ENCODE measurements around the gene SLC10A2. TPM values are rescaled to one million over a fixed set of nuclear protein-coding genes. Genes with fewer than 3 reads are reported as not detected.

SLC10A2 gene
- total RNA-seq, 2 experiments from 2014 or later: not detected

DNA sequence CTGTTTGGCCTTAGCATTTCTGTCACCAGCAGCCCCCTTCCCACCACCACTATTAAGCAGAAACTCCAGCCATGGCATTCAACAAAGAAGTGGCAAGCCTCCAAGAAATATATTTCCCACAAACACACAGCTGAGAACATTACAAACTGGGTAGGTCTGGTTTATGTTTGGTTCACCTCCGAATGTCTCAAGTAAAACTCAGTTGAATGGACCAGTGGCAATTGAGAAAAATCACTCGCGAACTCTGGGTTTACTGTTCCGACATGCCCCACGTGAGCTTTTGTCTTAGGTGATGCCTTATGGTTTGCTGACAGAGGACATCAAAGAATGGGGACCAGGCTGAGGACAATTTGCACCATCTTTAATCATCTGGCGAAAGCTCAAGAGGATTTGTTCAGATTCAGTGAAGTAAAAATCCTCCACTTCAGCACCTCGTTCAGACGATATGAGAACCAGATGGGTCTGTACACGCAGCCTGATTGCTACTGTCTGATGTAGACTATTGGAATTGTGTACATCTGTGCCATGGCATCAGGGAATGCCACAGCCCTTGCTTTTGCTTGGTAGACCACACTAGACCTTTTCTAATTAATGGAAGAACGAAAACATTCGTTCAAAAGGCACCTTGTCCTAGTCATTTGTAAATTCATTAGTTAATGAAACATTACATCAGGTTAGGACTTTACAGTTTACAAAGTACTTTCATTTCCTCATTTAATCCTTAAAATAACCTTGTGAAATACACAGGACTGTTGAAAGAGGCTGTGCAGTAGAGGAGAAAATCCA is 59.4 kb downstream of the SLC10A2 start:
- Mint-ChIP-seq H3K36me3 (ENCODE audit: low read depth) (no peaks in the 10 kb centered on the region), H3K27ac (no peak overlapping the region), H3K4me1 (no peaks in the 10 kb centered on the region), H3K4me3 (no peak overlapping the region), H3K9me3 (ENCODE audit: low read depth) (no peaks in the 10 kb centered on the region), H3K27me3 (no peaks in the 10 kb centered on the region)
- ChIA-PET CTCF (interaction anchor here (0.7 kb wide), 1 partner anchor 1220 kb away, joined by 3 read pairs; no protein-coding TSS in a partner anchor), POLR2A (no interaction called here)
- intact Hi-C loops (cut with DNase I, micrococcal nuclease): no loop called here
- no peak for ATAC-seq
- DNase-seq: no peak

DNA sequence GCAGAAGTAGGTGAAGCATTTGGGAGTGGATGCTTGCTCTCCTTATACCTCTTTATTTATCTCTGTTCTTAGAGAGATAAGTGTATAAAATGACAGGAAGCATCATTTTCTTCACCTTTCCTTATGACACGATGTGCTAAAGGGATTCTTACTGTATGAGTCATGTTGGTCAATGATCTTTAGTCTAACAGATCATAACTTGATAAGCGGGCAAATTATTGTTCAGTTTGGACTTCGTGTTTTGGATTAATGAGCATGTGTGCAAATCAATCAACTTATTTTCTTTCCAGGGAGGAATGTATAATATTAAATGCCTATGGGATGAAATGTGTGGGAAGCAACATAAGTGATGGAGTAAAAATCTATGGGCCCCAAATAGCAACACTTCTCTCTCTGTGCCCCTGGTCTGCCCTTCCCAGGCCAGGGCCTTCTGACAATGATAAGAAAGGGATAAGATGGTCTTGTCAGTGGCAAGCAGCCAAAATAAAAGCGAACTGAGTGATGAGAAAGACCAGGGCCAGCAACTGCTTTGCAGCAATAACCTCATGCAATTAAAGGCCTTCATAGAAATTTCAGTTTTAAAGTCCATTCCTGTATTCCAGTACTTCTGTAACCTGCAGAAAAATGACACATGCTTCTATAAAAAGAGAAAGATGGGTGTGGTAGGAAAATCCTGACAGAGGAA is 61.4 kb downstream of the SLC10A2 start:
- Mint-ChIP-seq H3K9me3 (ENCODE audit: low read depth) (no peaks in the 10 kb centered on the region), H3K36me3 (ENCODE audit: low read depth) (no peaks in the 10 kb centered on the region), H3K27me3 (no peaks in the 10 kb centered on the region), H3K4me1 (no peaks in the 10 kb centered on the region), H3K4me3 (no peak overlapping the region), H3K27ac (no peak overlapping the region)
- no peak for ATAC-seq
- no peak for DNase-seq
- ChIA-PET CTCF (interaction anchor here (1.1 kb wide), 1 partner anchor 13 kb away, joined by 3 read pairs; no protein-coding TSS in a partner anchor), POLR2A (no interaction called here)
- intact Hi-C loops (cut with DNase I, micrococcal nuclease): no loop called here

DNA sequence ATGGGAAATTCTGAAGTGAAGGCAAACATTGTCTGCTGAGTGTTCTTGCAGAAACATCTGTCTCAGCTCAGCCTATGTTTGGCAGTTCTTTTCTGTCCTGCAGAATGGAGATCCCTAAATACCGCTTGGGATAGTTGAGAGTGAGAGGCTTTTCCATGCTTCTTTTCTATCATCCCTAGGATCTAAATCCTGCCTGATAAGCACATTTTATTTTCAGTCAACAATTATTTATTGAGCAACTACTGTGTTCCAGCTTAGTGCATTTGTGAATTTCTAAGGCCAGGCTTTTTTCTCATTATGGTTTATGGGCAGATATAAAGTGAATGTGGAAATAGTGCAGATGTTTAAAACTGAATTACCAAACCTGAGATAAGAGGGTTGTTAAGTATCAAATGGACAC is 62.6 kb downstream of the SLC10A2 start:
- POLR2A ChIA-PET: no interaction called here
- Mint-ChIP-seq H3K9me3 (ENCODE audit: low read depth) (no peaks in the 10 kb centered on the region), H3K4me1 (no peaks in the 10 kb centered on the region), H3K4me3 (no peak overlapping the region), H3K36me3 (ENCODE audit: low read depth) (no peaks in the 10 kb centered on the region), H3K27me3 (no peaks in the 10 kb centered on the region), H3K27ac (no peak overlapping the region)
- no peak for DNase-seq
- CTCF ChIA-PET: interaction anchor here (0.7 kb wide), 1 partner anchor 141 kb away, joined by 3 read pairs; no protein-coding TSS in a partner anchor
- no peak for ATAC-seq
- intact Hi-C loops (cut with DNase I, micrococcal nuclease): no loop called here

DNA sequence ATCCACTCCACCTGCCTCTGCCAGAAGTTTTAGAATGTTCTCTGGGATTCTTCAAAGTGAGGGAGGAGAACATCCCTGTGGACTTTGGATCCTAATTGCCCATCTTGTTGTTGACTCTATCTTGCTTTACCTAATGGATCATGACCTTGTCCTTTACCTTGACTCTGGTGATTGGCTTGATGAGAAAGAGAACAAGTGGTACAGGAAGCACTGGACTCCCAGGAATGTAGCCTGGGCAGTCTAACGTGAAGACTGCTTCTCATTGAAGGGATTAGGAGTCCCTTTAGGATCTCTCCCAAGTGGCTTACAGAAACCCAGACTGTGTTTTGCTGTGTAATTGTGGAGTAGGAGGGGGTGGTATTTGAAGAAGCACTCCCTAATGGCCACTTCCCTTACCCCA is 63.9 kb downstream of the SLC10A2 start:
- Mint-ChIP-seq H3K4me3 (no peak overlapping the region), H3K9me3 (ENCODE audit: low read depth) (no peaks in the 10 kb centered on the region), H3K4me1 (no peaks in the 10 kb centered on the region), H3K36me3 (ENCODE audit: low read depth) (no peaks in the 10 kb centered on the region), H3K27ac (no peak overlapping the region), H3K27me3 (no peaks in the 10 kb centered on the region)
- ChIA-PET CTCF (interaction anchor here (0.6 kb wide), 1 partner anchor 1118 kb away, joined by 4 read pairs; no protein-coding TSS in a partner anchor), POLR2A (no interaction called here)
- ATAC-seq (no peak), DNase-seq (no peak)
- intact Hi-C loops (cut with DNase I, micrococcal nuclease): no loop called here

DNA sequence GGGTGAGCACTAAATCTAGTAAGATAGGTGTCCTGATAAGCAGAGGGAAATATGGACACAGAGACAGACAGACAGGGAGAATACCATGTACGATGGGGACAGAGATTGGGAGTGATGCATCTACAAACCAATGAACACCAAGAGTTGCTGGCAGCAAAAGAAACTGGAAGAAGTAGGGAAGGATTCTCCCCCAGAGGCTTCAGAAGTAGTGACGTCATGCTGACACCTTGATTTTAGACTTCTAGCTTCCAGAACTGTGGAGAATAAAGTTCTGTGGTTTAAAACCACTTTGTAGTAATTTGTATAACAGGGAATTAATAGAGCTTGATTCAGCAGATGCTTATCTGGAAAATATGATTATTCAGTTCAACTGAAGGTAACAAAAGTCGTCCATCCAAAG is 66.1 kb downstream of the SLC10A2 start:
- ATAC-seq (no peak), DNase-seq (no peak)
- no peak overlapping the region for H3K27ac Mint-ChIP-seq
- no peaks in the 10 kb centered on the region for H3K36me3 Mint-ChIP-seq (ENCODE audit: low read depth)
- ChIA-PET CTCF (no interaction called here), POLR2A (no interaction called here)
- H3K4me3 Mint-ChIP-seq: no peak overlapping the region
- H3K9me3 Mint-ChIP-seq (ENCODE audit: low read depth): no peaks in the 10 kb centered on the region
- no peaks in the 10 kb centered on the region for H3K27me3 Mint-ChIP-seq
- intact Hi-C loops (cut with DNase I, micrococcal nuclease): no loop called here
- no peaks in the 10 kb centered on the region for H3K4me1 Mint-ChIP-seq

DNA sequence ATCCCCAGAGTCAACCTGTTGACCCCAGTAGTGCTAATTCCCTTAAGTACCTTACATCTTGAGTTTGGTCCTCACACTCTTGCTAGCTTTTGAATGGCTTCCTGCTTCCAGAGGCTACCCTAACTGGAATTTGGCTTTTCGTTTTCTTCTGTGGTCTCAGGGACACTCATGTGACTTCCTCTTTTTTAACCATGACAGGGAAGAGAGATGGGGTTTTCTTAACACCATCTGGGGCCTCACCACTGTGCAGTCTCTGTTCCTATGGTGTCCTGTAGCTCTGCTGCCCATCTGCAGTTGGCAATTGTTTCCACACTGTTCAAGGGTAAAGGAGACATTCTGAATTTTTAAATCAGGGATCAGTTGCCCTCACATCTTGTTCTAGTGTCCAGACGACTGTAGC is 66.7 kb downstream of the SLC10A2 start:
- no peaks in the 10 kb centered on the region for H3K4me1 Mint-ChIP-seq
- H3K9me3 Mint-ChIP-seq (ENCODE audit: low read depth): no peaks in the 10 kb centered on the region
- DNase-seq: no peak
- ChIA-PET POLR2A (no interaction called here), CTCF (no interaction called here)
- ATAC-seq: no peak
- intact Hi-C loops (cut with DNase I, micrococcal nuclease): no loop called here
- no peak overlapping the region for H3K27ac Mint-ChIP-seq
- no peak overlapping the region for H3K4me3 Mint-ChIP-seq
- H3K36me3 Mint-ChIP-seq (ENCODE audit: low read depth): no peaks in the 10 kb centered on the region
- H3K27me3 Mint-ChIP-seq: no peaks in the 10 kb centered on the region

Other genes with a start within 250 kb of the SLC10A2 start
- gene ERCC5, start 220.4 kb downstream of the SLC10A2 start, total RNA-seq: 10 to 100 TPM; 74.8 to 79.1 TPM